Cardiac fibroblast (primary cell): Measurements from ENCODE around the gene SMC6.
A peak's percentile ranks its signal among the peaks of the same experiment; 100 is the strongest.

Experiments used
- DNase-seq, 2 donors: peaks; one replicate each; pipeline versions ENCODE4 v3.0.0 to v3.0.0-alpha.2; 2010; ENCODE audit warnings: low read depth in 2 of 2
- H3K4me3 ChIP-seq, 2 donors: replicated peaks in 1 of 2; 1 replicate in 1 of 2; 2 replicates in 1 of 2; pipeline ENCODE4 v1.5.1; 2011; ENCODE audit warnings: low read depth in 2 of 2, low read length in 2 of 2, mild to moderate bottlenecking in 2 of 2, moderate library complexity in 1 of 2
- TF ChIP-seq, protein P1 (sequence below): IDR thresholded peaks from one replicate; pipeline ENCODE4 v1.5.1; 2011; ENCODE audit warnings: low read depth, mild to moderate bottlenecking, low read length, inconsistent platforms

The SMC6 gene

DNA sequence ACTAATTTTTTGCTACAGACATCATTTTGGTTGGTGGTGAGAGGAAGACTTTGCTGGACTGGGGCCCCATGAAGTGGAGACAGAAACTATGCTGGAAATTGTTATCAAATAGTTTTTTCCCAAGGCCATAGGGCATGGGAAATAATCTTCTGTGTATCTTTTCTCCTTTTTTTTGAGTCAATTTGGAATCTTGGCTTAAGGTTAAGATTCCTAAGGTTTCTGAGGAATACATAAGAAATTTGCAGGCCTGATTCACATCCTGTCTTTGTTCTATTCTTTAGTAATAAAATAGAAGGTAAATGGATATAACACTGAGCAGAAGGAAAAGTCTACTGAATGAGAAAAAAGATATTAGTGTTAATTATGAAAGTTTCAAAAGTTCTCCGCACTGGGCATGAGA lies 16.6 kb downstream of the SMC6 start:
- peak; percentile 71 to 76 for DNase-seq
- no peak overlapping the region for H3K4me3 ChIP-seq
- TF ChIP-seq, protein P1, sequence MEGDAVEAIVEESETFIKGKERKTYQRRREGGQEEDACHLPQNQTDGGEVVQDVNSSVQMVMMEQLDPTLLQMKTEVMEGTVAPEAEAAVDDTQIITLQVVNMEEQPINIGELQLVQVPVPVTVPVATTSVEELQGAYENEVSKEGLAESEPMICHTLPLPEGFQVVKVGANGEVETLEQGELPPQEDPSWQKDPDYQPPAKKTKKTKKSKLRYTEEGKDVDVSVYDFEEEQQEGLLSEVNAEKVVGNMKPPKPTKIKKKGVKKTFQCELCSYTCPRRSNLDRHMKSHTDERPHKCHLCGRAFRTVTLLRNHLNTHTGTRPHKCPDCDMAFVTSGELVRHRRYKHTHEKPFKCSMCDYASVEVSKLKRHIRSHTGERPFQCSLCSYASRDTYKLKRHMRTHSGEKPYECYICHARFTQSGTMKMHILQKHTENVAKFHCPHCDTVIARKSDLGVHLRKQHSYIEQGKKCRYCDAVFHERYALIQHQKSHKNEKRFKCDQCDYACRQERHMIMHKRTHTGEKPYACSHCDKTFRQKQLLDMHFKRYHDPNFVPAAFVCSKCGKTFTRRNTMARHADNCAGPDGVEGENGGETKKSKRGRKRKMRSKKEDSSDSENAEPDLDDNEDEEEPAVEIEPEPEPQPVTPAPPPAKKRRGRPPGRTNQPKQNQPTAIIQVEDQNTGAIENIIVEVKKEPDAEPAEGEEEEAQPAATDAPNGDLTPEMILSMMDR, result no peak

DNA sequence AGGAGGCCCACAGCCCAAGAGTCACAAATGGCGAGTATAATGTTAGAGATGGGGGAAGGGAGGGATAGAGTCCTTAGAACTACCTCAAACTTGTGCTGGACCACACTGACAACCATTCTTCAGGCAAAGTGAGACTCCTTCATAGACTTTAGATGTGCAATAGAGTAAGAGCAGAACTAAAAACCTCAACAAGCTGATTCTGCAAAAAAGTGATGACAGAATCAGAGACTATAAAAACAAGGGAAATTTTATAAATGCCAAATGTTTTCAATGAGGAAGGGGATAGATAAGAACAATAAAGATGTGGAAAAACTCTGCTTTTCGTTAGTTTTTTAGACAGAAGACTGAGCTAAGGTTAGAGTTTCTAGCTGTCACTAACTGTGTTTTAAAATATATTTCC lies 17.7 kb downstream of the SMC6 start:
- TF ChIP-seq, protein P1, result no peak
- no peak overlapping the region for H3K4me3 ChIP-seq

DNA sequence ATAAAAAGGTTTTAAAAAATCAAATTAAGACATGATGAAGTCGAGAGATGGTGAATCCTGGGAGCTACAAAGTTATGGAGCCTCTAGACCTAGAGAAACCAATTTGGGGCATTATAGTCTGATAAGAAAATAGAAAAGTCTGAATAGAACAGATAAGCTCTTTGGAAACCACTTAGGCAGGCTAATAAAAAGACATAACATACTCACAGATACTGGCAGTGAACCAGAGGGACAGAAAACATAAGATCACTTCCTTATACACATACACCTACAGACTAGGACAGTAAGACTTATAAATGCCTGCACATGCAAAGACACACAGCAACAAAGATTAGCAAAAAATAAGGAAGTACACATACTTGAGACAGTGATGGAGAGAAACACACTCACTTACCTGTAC lies 20.0 kb downstream of the SMC6 start:
- no peak for DNase-seq
- TF ChIP-seq, protein P1, result no peak
- H3K4me3 ChIP-seq, result no peak overlapping the region

More for the DNA sequence above, 17.7 kb downstream of the SMC6 start:
- no peak for DNase-seq

DNA sequence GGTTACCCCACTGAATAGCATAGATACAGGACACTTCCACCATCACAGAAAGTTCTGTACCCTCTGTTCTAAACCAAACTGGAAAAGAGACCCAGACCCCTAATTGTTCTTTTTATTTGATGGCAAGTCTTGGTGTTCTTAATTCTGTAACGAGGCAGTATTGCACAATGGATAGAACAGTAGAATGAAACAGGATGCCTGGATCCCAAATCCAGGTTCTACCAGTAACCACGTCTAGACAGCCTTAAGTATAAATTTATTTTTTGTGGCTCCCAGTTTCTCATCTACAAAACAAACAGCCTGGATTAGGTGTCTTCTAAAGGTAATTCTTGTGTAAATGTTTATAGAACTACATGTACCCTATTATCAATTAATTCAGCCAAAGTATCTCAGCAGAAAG lies 23.7 kb downstream of the SMC6 start:
- no peak for DNase-seq
- no peak overlapping the region for H3K4me3 ChIP-seq
- TF ChIP-seq, protein P1, result no peak

GRCh38 chr2:17728210-17728609 lies 25.4 kb downstream of the SMC6 start:
- no peak overlapping the region for H3K4me3 ChIP-seq
- DNase-seq, result no peak
- TF ChIP-seq, protein P1, result no peak

- peak; percentile 38 to 46 for DNase-seq
- no peak overlapping the region for H3K4me3 ChIP-seq
- TF ChIP-seq, protein P1, result peak; percentile 75
Measured at GRCh38 chr2:17719562-17720371, 33.8 kb downstream of the SMC6 start.
